RCC 7860 (cell line): ENCODE measurements around the gene FRA10AC1.

Experiments used
- DNase-seq: peaks from one replicate; pipeline ENCODE4 v3.0.0-alpha.2; 2015; ENCODE audit warnings: low spot score
- FAIRE-seq: peaks from 2 replicates; lab custom pipeline; 2012; peaks lifted over from hg19 to GRCh38; lab: Jason Lieb, UNC

Gene FRA10AC1

DNA sequence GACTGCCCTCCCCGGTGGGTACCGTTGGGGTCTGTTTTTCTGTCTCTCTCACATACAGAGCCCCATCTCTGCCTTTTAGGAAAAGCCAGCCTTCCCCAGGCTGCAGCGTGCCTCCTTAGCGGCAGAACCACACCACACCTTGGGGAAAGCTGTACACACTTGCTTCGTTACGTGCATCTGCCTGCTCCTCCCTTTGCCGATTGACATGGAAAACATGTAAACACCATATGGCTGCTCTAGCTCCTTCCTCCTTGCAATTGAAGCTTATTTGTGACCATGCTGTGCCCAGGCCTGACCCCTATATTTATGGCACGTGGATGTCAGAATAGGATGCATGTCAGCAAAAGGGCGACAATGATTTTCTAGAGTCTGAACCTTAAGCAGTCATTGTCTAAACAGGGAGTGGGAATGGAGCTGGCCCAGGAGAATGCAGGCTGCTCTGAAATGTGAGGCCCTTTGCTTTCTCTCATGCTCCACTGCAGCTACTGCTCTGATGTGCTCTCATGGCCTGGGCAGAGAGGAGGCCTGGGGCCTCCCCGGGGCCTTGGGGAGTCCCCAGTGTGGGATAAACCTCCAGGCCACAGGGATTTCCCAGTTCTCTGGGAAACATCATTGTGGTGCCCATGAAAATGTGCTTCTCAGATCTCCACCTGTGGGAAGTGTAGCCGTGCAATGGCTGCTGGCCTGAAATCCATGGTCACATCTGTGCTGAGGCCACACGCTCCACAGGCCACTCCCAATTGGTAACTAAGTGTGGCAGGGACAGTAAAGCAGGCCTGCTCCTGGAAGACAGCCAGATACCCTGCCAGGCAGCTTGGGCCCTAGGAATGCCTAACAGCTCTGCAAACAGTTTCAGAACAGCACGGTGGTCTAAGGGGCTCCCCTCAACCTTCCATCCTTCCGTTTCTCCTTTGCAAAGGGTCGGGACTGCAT lies 71.5 kb downstream of the FRA10AC1 start:
- DNase-seq (no peak), FAIRE-seq (no peak)

- FAIRE-seq (no peak), DNase-seq (no peak)
These were observed 72.6 kb downstream of the FRA10AC1 start for GRCh38 chr10:93629647-93630305.

GRCh38 chr10:93628858-93629257 lies 73.5 kb downstream of the FRA10AC1 start:
- FAIRE-seq (no peak), DNase-seq (no peak)

DNA sequence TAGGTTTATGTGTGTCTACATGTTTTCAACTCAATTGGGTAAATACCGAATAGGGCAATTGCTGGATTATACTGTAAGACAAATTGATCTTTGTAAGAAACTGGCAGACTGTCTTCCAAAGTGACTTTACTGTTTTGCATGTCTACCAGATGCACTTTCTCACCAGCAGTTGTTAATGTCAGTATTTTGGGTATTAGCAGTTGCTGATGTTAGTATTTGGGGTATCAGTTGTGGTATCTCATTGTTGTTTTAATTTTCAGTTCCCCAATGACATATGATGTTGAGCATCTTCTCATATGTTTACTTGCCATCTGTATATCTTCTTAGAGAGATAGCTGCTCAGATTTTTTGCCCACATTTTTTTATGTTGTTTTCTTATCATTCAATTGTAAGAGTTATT lies 79.5 kb downstream of the FRA10AC1 start:
- DNase-seq (no peak), FAIRE-seq (no peak)

GRCh38 chr10:93620925-93621324 lies 81.5 kb downstream of the FRA10AC1 start:
- DNase-seq: no peak
- no peak for FAIRE-seq
